ENCODE measurements around the gene CTTN. TPM values are rescaled to one million over a fixed set of nuclear protein-coding genes. Genes with fewer than 3 reads are reported as not detected.

CTTN gene
- polyA plus RNA-seq, 3 donors: 64.6 to 120 (median 97.7) TPM

- no peak overlapping the region for H3K27ac ChIP-seq (ENCODE audit: low read depth, low read length)
- WGBS, 3 donors: 85 to 92% (median 89%) methylated on average over 14 of the region's 14 CpGs
Observed at GRCh38 chr11:70420008-70420464, 21.7 kb downstream of the CTTN start.

GRCh38 chr11:70420496-70420895 lies 22.2 kb downstream of the CTTN start:
- WGBS, 3 donors: 87 to 89% (median 88%) methylated on average over 9 of the region's 9 CpGs
- no peak overlapping the region for H3K27ac ChIP-seq (ENCODE audit: low read depth, low read length)

- WGBS, 3 donors: 73 to 81% (median 73%) methylated on average over 13 of the region's 13 CpGs
Observed at GRCh38 chr11:70421123-70421522, 22.8 kb downstream of the CTTN start.

GRCh38 chr11:70422692-70423522 lies 24.6 kb downstream of the CTTN start:
- WGBS, 3 donors: 89 to 93% (median 91%) methylated on average over 35 of the region's 35 CpGs
- H3K27ac ChIP-seq (ENCODE audit: low read depth, low read length): no peak overlapping the region

More at GRCh38 chr11:70421123-70421522, 22.8 kb downstream of the CTTN start:
- no peak overlapping the region for H3K27ac ChIP-seq (ENCODE audit: low read depth, low read length)

GRCh38 chr11:70423523-70424505 lies 25.5 kb downstream of the CTTN start:
- H3K27ac ChIP-seq (ENCODE audit: low read depth, low read length): no peak overlapping the region
- 77 to 94% (median 81%) methylated on average over 34 of the region's 34 CpGs for WGBS, 3 donors

GRCh38 chr11:70424765-70425344 lies 26.5 kb downstream of the CTTN start:
- no peak overlapping the region for H3K27ac ChIP-seq (ENCODE audit: low read depth, low read length)
- WGBS, 3 donors: 88 to 91% (median 90%) methylated on average over 14 of the region's 14 CpGs

- H3K27ac ChIP-seq (ENCODE audit: low read depth, low read length): no peak overlapping the region
- WGBS, 3 donors: 92 to 94% (median 93%) methylated on average over 11 of the region's 11 CpGs
Observed at GRCh38 chr11:70427436-70427835, 29.1 kb downstream of the CTTN start.

GRCh38 chr11:70428701-70429427 lies 30.5 kb downstream of the CTTN start:
- WGBS, 3 donors: 95% methylated on average over 18 of the region's 18 CpGs
- no peak overlapping the region for H3K27ac ChIP-seq (ENCODE audit: low read depth, low read length)

GRCh38 chr11:70429428-70429705 lies 31.0 kb downstream of the CTTN start:
- H3K27ac ChIP-seq (ENCODE audit: low read depth, low read length): no peak overlapping the region

GRCh38 chr11:70429724-70430521 lies 31.6 kb downstream of the CTTN start:
- 78 to 87% (median 84%) methylated on average over 11 of the region's 11 CpGs for WGBS, 3 donors

More at GRCh38 chr11:70429428-70429705, 31.0 kb downstream of the CTTN start:
- WGBS, 3 donors: 65 to 85% (median 73%) methylated on average over 8 of the region's 8 CpGs

GRCh38 chr11:70430671-70431574 lies 32.6 kb downstream of the CTTN start:
- 93 to 95% (median 95%) methylated on average over 25 of the region's 25 CpGs for WGBS, 3 donors
- no peak overlapping the region for H3K27ac ChIP-seq (ENCODE audit: low read depth, low read length)

More at GRCh38 chr11:70429724-70430521, 31.6 kb downstream of the CTTN start:
- H3K27ac ChIP-seq (ENCODE audit: low read depth, low read length): no peak overlapping the region

GRCh38 chr11:70431611-70432010 lies 33.3 kb downstream of the CTTN start:
- H3K27ac ChIP-seq (ENCODE audit: low read depth, low read length): no peak overlapping the region
- 93 to 96% (median 95%) methylated on average over 12 of the region's 12 CpGs for WGBS, 3 donors

- no peak overlapping the region for H3K27ac ChIP-seq (ENCODE audit: low read depth, low read length)
- WGBS, 3 donors: 49 to 80% (median 54%) methylated on average over 16 of the region's 16 CpGs
Observed at GRCh38 chr11:70432065-70432464, 33.7 kb downstream of the CTTN start.

- 85 to 89% (median 85%) methylated on average over 15 of the region's 15 CpGs for WGBS, 3 donors
- no peak overlapping the region for H3K27ac ChIP-seq (ENCODE audit: low read depth, low read length)
Observed at GRCh38 chr11:70432580-70432979, 34.3 kb downstream of the CTTN start.

GRCh38 chr11:70433038-70433437 lies 34.7 kb downstream of the CTTN start:
- no peak overlapping the region for H3K27ac ChIP-seq (ENCODE audit: low read depth, low read length)
- WGBS, 3 donors: 93 to 95% (median 94%) methylated on average over 20 of the region's 20 CpGs

- H3K27ac ChIP-seq (ENCODE audit: low read depth, low read length): no peak overlapping the region
- WGBS, 3 donors: 91 to 94% (median 93%) methylated on average over 13 of the region's 13 CpGs
Observed at GRCh38 chr11:70433526-70433925, 35.2 kb downstream of the CTTN start.
